Keratinocyte (primary cell): ENCODE data around the gene KIFC3.

Experiments used
- EZH2 ChIP-seq: IDR thresholded peaks from one replicate; pipeline ENCODE4 v1.6.1; 2012; ENCODE audit warnings: inconsistent platforms, mild to moderate bottlenecking, low read length, moderate library complexity
- TF ChIP-seq, protein P1 (sequence below), 3 experiments: IDR thresholded peaks in 1 of 3; conservative IDR thresholded peaks in 1 of 3; optimal IDR thresholded peaks in 1 of 3; 2 replicates in 2 of 3; 3 replicates in 1 of 3; pipeline versions ENCODE3 to v1.5.1; 2011; ENCODE audit warnings: low read length in 3 of 3, mild to moderate bottlenecking in 3 of 3, moderate library complexity in 2 of 3, control low read depth in 1 of 3, inconsistent platforms in 1 of 3; ENCODE audit not compliant: insufficient read depth in 2 of 3; ENCODE audit errors: extremely low read depth in 1 of 3

DNA sequence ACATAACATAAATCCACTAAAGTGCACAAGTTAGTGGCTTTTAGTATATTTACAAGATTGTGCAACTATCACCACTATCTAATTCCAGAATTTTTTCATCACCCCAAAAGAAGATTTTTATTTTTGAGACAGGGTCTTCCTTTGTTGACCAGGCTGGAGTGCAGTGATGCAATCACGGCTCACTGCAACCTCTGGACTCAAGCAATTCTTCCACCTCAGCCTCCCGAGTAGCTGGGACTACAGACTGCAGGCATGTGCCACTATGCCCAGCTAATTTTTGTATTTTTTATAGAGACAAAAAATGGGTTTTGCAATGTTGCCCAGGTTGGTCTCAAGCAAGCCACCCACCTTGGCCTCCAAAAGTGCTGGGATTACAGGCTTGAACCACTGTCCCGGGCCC, 92.6 kb downstream of the KIFC3 start:
- TF ChIP-seq, protein P1, sequence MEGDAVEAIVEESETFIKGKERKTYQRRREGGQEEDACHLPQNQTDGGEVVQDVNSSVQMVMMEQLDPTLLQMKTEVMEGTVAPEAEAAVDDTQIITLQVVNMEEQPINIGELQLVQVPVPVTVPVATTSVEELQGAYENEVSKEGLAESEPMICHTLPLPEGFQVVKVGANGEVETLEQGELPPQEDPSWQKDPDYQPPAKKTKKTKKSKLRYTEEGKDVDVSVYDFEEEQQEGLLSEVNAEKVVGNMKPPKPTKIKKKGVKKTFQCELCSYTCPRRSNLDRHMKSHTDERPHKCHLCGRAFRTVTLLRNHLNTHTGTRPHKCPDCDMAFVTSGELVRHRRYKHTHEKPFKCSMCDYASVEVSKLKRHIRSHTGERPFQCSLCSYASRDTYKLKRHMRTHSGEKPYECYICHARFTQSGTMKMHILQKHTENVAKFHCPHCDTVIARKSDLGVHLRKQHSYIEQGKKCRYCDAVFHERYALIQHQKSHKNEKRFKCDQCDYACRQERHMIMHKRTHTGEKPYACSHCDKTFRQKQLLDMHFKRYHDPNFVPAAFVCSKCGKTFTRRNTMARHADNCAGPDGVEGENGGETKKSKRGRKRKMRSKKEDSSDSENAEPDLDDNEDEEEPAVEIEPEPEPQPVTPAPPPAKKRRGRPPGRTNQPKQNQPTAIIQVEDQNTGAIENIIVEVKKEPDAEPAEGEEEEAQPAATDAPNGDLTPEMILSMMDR (optimal IDR thresholded peaks at IDR 0.05 in 1 of 3, IDR thresholded peaks at IDR 0.05 in 1 of 3, conservative IDR thresholded peaks at IDR 0.05 in 1 of 3; ENCODE audit: extremely low read depth in 1 of 3, insufficient read depth in 2 of 3, low read length in 3 of 3): no peak
- no peak for TF ChIP-seq EZH2
